ENCODE results near the gene KIAA1191.

KIAA1191 gene

DNA sequence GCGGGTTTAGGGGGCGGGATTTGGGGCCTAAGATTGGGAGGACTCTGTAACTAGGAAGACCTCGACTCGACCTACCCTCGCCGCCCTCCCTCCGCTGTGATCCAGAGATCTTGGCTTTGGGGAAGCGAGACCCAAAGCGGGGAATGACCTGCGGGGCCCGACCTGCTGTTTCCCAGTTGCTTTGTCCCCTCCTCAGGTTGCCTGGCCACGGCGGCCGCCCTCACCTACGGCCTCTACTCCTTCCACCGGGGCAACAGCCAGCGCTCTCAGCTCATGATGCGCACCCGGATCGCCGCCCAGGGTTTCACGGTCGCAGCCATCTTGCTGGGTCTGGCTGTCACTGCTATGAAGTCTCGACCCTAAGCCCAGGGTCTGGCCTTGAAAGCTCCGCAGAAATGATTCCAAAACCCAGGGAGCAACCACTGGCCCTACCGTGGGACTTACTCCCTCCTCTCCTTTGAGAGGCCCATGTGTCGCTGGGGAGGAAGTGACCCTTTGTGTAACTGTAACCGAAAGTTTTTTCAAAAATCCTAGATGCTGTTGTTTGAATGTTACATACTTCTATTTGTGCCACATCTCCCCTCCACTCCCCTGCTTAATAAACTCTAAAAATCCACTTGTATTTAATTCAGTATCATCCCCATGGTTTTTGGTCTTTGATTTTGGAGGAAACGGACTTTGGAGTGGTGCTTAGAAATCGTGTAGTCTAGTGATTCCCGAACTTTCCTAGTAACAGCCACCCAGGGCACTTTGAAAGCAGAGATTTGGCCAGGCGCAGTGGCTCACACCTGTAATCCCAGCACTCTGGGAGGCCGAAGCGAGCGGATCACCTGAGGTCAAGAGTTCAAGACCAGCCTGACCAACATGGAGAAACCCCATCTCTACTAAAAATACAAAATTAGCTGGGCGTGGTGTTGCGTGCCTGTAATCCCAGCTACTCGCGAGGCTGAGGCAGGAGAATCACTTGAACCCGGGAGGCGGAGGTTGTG, 27.9 kb upstream of the KIAA1191 start:
- ChIA-PET CTCF (interaction anchor here (0.7 to 1.1 kb wide), 3 partner anchors 21 to 58 kb away, joined by 3 read pairs; partner anchors contain the start of gene CLTB), POLR2A (ENCODE audit: low non-redundant PET) (interaction anchor here (0.6 to 1.8 kb wide), 3 partner anchors 11 to 100 kb away, joined by 3 to 7 read pairs (median 4); no protein-coding TSS in a partner anchor)
- no peak for DNase-seq (ENCODE audit: low spot score)
- peak overlapping the region; percentile 99 for H3K27ac ChIP-seq
- TF ChIP-seq, protein P1, sequence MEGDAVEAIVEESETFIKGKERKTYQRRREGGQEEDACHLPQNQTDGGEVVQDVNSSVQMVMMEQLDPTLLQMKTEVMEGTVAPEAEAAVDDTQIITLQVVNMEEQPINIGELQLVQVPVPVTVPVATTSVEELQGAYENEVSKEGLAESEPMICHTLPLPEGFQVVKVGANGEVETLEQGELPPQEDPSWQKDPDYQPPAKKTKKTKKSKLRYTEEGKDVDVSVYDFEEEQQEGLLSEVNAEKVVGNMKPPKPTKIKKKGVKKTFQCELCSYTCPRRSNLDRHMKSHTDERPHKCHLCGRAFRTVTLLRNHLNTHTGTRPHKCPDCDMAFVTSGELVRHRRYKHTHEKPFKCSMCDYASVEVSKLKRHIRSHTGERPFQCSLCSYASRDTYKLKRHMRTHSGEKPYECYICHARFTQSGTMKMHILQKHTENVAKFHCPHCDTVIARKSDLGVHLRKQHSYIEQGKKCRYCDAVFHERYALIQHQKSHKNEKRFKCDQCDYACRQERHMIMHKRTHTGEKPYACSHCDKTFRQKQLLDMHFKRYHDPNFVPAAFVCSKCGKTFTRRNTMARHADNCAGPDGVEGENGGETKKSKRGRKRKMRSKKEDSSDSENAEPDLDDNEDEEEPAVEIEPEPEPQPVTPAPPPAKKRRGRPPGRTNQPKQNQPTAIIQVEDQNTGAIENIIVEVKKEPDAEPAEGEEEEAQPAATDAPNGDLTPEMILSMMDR (conservative IDR thresholded peaks at IDR 0.05; ENCODE audit: low read depth) = no peak

DNA sequence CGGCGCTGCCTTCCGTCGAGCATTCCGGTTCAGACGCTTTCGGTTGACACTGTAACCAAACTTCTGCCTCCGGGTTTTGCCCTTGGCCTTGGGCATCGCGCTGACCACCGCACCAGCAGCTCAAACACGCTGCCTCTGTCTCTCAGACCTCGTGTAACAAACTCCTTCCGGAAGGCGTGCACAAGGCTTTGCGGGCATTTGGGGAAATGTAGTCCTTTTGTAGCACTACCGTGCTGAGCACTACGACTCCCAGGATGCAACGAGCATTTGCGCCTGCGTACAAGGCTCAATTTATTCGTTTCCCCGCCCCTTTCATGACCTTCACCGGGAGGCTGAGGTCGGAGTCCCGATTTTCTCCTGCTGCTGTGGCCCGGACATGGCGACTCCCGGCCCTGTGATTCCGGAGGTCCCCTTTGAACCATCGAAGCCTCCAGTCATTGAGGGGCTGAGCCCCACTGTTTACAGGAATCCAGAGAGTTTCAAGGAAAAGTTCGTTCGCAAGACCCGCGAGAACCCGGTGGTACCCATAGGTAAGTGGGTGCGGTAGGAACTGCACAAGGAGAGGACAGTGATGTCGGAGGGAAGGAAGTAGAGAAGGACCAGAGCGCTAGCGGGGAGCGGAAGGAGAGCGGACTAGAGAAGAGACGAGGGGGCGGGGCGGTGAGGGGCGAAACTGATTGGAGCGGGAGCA, 27.0 kb upstream of the KIAA1191 start, which contains the start of the genes HIGD2A and NOP16:
TSS of gene HIGD2A (plus strand) at position 308 of the 691 bp plus-strand sequence. CDS start at position 377, 69 bp downstream.
TSS of gene NOP16 (minus strand) at position 155 of the 691 bp plus-strand sequence. CDS start at position 96, 59 bp downstream.
- H3K27ac ChIP-seq = peak within 1 kb of the TSS; percentile 99
- ChIA-PET POLR2A (ENCODE audit: low non-redundant PET) (interaction anchor here (1.8 kb wide), 1 partner anchor 18 kb away, joined by 4 read pairs; no protein-coding TSS in a partner anchor), CTCF (interaction anchor here (0.6 to 1.1 kb wide), 5 partner anchors 22 to 924 kb away, joined by 3 read pairs; partner anchors contain the start of gene CLTB)
- DNase-seq (ENCODE audit: low spot score) = peak; percentile 99
- TF ChIP-seq, protein P1 (conservative IDR thresholded peaks at IDR 0.05; ENCODE audit: low read depth) = no peak

DNA sequence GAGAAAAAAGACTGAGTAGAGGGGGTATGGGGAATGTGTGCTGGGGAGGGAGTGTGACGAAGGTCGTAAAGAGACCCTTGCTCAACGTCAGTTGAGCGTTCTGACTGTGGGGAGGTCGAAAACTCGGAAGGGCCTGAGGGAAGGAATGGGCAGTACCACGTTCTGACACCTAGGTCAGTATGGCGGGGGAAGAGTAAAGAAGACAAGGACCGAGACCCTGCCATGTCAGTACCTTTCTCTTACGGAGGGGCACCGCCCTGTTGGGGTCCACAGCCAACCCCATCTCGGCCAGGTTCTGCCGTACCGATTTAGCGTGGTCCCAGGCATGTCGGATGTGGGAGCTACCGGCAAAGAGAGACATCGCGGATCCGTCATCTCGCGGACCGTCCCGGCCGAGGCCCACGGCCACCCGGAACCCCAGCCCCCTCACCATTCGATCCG, 26.5 kb upstream of the KIAA1191 start:
- ChIA-PET POLR2A (ENCODE audit: low non-redundant PET) (interaction anchor here (1.8 kb wide), 1 partner anchor 18 kb away, joined by 4 read pairs; no protein-coding TSS in a partner anchor), CTCF (interaction anchor here (0.6 to 0.7 kb wide), 3 partner anchors 22 to 923 kb away, joined by 3 read pairs; no protein-coding TSS in a partner anchor)
- peak; percentile 50 for DNase-seq (ENCODE audit: low spot score)
- TF ChIP-seq, protein P1 (conservative IDR thresholded peaks at IDR 0.05; ENCODE audit: low read depth) = no peak
- H3K27ac ChIP-seq = peak overlapping the region; percentile 99

DNA sequence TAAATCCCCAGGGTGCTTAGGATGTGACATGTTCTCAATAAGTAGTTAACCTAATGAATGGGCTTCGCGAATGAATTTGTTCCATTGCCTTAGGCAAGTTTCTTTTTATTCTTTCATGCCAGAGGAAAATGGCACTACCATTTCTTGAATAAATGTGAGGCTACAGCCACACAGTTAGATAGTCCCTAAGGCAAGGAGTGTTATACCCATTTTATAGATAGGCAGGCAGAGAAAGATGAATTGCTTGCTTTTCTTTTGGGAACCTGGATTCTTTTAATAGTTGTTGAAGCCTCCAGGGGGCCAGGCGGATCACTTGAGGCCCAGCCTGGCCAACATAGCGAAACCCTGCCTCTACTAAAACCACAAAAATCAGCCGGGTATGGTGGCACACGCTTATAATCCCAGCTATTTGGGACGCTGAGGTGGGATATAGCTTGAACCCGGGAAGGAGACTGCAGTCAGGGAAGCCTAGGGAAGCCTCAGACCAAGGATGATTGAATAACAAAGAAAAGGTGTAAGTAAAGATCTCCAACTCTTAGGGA, 25.9 kb upstream of the KIAA1191 start:
- POLR2A ChIA-PET (ENCODE audit: low non-redundant PET) = no interaction called here
- TF ChIP-seq, protein P1 (conservative IDR thresholded peaks at IDR 0.05; ENCODE audit: low read depth) = no peak
- DNase-seq (ENCODE audit: low spot score) = no peak
- H3K27ac ChIP-seq = peak overlapping the region; percentile 99; the same call in 1 of the 2 replicates
- CTCF ChIA-PET = interaction anchor here (0.5 kb wide), 1 partner anchor 599 kb away, joined by 4 read pairs; no protein-coding TSS in a partner anchor

DNA sequence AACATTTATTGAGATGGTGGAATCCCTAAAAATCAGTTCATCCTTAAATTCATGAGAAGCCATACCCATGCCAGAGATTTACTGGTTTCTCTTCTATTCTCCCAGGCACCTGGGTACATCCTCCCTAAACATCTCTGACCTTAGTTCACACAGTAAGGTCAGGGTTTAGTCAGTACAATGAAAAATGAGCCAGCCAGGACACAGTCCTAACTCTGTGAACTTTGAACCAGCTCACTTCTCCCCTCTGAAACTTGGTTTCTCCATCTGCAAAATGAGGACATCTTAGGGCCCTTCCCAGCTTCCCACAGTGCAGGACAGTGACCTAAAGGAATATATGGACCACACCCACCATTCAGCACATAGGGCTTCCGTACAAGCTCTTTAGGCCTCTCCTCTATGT, 24.9 kb upstream of the KIAA1191 start:
- POLR2A ChIA-PET (ENCODE audit: low non-redundant PET) = interaction anchor here (0.6 kb wide), 1 partner anchor 151 kb away, joined by 4 read pairs; the partner anchor contains the start of gene RNF44
- CTCF ChIA-PET = no interaction called here
- TF ChIP-seq, protein P1 (conservative IDR thresholded peaks at IDR 0.05; ENCODE audit: low read depth) = no peak
- DNase-seq (ENCODE audit: low spot score) = no peak
- no peak overlapping the region for H3K27ac ChIP-seq

All from RWPE1 (cell line).